ENCODE data around the gene BEGAIN.

DNA sequence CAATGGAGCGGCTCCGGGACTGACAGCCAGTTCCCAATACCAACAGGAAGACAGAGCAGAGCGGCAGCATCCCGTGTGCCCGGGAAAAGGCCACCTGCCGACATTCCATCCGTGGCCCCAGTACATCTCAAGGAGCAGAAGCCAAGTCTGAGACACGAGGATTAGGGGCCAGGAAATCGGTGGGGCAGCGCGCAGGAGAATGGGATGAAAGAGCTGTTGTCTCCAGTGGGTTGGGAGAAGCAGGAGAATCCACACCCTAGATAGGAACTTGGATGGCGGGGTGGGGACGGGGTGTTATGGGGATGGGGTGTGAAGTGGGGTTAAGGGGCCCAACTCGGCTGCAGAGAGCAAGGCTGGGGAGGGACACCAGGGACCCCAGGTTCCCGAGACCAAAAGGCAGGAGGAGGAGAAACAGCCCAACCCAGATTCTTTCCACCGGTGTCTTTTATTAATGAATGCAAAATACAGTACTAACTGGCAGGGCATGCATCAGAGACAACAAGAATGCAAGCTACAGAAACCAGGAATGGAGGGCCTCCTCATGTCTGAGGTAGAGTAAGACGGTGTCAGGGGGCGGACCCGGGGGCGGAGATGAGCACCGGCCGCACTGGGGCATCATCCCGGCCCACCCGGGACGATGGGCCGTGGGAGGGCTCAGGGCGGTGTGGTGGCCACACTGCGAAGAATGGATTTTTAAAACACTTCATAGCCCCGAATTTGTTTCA lies 50.3 kb downstream of the BEGAIN start:
- TF ChIP-seq, protein P1, sequence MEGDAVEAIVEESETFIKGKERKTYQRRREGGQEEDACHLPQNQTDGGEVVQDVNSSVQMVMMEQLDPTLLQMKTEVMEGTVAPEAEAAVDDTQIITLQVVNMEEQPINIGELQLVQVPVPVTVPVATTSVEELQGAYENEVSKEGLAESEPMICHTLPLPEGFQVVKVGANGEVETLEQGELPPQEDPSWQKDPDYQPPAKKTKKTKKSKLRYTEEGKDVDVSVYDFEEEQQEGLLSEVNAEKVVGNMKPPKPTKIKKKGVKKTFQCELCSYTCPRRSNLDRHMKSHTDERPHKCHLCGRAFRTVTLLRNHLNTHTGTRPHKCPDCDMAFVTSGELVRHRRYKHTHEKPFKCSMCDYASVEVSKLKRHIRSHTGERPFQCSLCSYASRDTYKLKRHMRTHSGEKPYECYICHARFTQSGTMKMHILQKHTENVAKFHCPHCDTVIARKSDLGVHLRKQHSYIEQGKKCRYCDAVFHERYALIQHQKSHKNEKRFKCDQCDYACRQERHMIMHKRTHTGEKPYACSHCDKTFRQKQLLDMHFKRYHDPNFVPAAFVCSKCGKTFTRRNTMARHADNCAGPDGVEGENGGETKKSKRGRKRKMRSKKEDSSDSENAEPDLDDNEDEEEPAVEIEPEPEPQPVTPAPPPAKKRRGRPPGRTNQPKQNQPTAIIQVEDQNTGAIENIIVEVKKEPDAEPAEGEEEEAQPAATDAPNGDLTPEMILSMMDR (IDR thresholded peaks at IDR 0.05; ENCODE audit: low read depth, low read length, poor library complexity, severe bottlenecking) = no peak
- TF ChIP-seq EZH2phosphoT487 (IDR thresholded peaks at IDR 0.05; ENCODE audit: borderline replicate concordance, low read length) = no peak

Data from DOHH2 (cell line).